HG03196 (cell line): Measurements from ENCODE around the gene VEGFB.
A peak's percentile ranks its signal among the peaks of the same experiment; 100 is the strongest.

Source experiments
- ATAC-seq: cut with Tn5 transposase; IDR thresholded peaks from one replicate; pipeline ENCODE4 v1.9.1; 2021; ENCODE audit not compliant: unreplicated experiment

Gene VEGFB

GRCh38 chr11:64210301-64211020 is 23.9 kb upstream of the VEGFB start:
- ATAC-seq, result no peak

GRCh38 chr11:64211181-64211872 is 23.1 kb upstream of the VEGFB start:
- no peak for ATAC-seq

DNA sequence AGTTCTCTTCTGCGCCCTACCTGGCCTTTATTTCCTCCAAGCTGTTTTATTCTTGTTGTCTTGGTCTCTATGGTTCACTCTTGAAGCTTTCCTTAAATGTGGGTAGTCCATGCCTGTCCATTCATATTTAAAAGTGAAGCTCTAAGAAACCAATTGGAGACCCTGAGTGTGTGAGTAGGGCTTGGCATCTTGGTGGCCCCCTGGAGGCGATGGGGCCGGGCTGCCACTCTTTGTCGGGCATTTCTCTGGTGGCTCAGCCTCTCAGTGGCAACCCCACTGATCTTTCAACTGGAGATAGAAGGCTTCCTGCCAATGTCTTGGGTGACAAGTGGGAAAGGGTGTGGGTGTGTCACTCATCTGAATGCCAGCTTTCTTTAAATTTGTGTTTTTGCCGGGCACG is 17.5 kb upstream of the VEGFB start:
- no peak for ATAC-seq

GRCh38 chr11:64218628-64219353 is 15.6 kb upstream of the VEGFB start:
- no peak for ATAC-seq

DNA sequence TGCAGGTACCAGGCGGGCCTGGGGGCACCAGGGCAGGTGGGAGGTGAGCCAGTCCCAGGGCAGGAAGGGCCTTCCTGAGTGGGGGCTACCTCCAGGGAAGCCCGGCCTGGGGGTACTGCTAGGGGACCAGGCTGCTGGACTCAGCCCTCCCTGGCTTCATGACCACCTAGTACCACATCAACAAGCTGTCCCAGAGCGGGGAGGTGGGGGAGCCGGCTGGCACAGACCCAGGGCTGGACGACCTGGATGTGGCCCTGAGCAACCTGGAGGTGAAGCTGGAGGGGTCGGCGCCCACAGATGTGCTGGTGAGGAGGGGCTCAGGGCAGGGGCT is 15.1 kb upstream of the VEGFB start:
- no peak for ATAC-seq

DNA sequence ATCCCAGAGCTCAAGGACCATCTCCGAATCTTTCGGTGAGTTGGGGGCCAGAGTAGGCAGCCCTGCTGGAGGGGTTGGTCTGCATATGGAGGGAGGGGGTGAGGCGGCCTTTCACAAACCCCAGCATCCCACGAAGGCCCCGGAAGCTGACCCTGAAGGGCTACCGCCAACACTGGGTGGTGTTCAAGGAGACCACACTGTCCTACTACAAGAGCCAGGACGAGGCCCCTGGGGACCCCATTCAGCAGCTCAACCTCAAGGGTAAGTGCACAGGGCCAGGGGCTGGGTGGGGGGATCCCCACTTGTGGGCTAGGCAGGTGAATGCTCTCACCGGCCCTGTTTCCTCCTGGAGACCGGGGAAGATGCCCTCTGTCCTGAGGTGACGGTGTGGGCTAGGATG is 14.6 kb upstream of the VEGFB start:
- no peak for ATAC-seq

DNA sequence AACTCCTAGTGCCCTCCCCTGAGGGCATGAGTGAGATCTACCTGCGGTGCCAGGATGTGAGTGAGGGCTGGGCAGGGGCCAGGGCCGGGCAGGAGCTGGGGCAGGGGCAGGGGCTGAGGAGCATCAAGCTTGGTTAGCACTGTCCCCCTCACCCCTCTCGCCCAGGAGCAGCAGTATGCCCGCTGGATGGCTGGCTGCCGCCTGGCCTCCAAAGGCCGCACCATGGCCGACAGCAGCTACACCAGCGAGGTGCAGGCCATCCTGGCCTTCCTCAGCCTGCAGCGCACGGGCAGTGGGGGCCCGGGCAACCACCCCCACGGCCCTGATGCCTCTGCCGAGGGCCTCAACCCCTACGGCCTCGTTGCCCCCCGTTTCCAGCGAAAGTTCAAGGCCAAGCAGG is 14.1 kb upstream of the VEGFB start:
- no peak for ATAC-seq

- ATAC-seq, result no peak
Measured at GRCh38 chr11:64220798-64221197, 13.6 kb upstream of the VEGFB start.

DNA sequence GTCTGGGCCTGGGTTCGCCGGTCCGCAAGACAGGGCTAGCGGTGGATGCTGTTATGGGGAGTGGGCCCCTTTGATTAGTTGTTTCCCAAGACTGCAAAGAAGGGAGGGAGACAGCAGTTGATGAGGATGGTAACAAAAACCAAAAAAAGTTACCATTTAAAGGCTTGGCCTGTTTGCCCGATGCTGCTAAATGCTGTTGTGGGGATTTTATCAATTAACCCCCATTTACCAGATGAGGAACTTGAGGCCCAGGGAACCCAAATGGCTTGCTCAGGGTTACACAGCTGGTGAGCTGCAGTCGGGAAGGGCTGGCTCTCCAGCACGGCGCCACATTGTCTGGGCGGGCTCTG is 11.8 kb upstream of the VEGFB start:
- no peak for ATAC-seq

GRCh38 chr11:64223001-64223651 is 11.3 kb upstream of the VEGFB start:
- no peak for ATAC-seq

DNA sequence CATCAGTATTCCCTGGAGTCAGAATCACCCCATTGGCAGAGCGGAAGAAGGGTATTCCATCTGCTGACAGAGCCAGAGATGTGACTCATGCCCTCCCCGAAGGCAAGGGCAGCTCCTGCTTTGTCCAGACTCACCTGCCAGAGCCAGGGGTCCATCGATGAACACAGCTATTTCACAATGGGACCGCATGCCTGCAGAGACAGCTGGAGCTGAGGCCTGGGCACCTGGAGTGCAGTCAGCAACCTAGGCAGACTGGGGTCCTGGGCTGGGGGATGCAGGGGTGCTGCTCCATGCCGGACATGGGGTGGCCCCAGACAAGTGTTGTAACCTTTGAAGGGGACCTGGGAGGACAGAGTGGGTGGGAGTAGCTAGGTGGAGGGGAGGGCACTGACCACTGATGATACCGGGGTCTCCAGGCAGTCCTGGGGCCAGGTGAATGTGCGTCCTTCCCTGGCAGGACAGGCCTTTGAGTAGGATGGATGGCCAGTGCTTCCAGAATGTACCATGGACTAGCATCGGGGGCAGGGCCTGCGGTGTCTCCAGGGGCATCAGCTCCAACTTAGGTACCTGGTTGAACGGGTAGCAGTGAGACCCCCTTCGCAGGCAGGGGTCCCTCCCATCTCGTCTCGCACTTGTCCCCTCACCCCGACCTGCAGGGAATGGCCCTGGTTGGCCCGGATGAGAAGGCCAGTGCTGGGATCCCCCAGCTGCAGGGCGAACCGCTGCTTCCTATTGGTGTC is 10.1 kb upstream of the VEGFB start:
- ATAC-seq, result no peak

DNA sequence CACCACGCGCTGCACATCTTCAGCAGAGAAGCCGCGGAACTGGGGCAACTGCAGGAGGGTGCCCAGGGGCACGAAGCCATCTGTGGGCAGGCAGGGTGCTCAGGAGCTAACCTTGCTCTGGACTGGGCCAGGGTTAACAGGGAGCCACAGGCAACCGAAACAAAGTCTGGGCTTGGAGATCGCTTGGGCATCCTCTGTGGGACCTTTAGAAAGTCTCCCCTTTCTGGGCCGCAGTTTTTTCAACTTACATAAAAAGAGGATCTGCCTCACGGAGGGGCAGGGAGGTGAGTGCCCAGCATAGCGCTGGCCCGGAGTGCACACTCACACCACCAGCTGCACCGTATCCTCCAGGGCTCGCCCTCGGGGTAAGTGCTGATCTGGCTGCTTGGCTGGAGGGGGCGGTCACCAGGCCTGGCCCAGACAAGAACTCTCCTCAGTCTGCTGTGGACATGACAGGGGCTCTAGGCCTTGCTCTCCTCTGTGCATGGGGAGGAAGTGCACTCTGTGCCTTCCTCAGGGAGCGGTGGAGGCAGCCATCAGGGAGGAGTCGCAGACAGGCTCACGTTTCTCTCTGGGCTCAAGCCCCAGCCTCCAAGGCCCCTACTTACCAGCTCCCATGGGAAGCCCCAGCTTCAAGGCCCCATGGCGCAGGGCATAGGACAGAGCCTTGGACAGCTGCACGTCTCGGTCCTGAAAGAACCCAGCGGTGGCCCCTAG is 9.3 kb upstream of the VEGFB start:
- no peak for ATAC-seq

- ATAC-seq, result peak; percentile 45
Measured at GRCh38 chr11:64225608-64226506, 8.5 kb upstream of the VEGFB start, which contains the start of the genes NUDT22 and TRPT1. Gene NUDT22, plus strand, starts transcription at chr11:64226274. Its CDS starts 379 bp downstream, at chr11:64226653. Gene TRPT1, minus strand, starts transcription at chr11:64226186. Its CDS starts 326 bp downstream, at chr11:64225860.

DNA sequence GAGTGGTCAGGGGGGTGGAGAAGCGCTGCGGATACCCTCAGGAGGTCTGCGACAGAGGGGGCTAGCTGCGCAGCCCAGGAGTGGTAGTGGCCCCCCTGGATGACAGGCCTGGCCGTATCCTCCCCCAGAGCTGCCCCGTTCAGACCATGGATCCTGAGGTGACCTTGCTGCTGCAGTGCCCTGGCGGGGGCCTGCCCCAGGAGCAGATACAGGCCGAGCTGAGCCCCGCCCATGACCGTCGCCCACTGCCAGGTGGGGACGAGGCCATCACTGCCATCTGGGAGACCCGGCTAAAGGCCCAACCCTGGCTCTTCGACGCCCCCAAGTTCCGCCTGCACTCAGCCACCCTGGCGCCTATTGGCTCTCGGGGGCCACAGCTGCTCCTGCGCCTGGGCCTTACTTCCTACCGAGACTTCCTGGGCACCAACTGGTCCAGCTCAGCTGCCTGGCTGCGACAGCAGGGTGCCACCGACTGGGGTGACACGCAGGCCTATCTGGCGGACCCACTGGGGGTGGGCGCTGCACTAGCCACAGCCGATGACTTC is 7.8 kb upstream of the VEGFB start:
- ATAC-seq, result peak; percentile 23

DNA sequence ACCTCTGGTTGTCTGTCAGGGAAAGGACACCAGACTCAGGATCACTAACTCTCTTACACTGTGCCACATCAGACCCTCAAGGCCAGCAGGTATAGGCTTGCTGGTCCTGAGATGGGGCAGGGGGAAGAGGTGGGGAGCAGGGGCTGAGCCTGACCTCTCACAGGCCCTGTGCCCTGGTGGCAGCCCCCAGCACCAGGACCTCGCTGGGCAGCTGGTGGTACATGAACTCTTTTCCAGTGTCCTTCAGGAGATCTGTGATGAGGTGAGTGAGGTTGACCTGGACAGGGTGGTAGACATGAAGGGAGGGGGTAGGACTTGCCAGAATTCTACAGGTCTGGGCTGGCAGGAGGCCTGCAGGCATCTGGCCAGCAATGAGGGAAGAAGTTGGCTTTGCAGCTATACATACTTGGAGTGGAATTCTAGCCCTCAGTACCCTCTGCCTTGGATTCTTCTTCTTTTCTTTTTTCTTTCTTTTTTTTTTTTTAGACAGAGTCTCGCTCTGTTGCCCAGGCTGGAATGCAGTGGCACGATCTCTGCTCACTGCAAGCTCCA is 6.9 kb upstream of the VEGFB start:
- ATAC-seq, result no peak

- ATAC-seq, result no peak
Measured at GRCh38 chr11:64229090-64229743, 5.2 kb upstream of the VEGFB start.

- no peak for ATAC-seq
Measured at GRCh38 chr11:64229744-64230170, 4.6 kb upstream of the VEGFB start.
